Suppressor macrophage treated with lipopolysaccharide for 1 hour (primary cell): ENCODE data around the gene DNAJC13.
A peak's percentile ranks its signal among the peaks of the same experiment; 100 is the strongest.
"Not testable (repeated sequence)": the region's sequence is repeated elsewhere in the genome, so short reads cannot be mapped to it uniquely, and the experiment has no call there.

Source experiments
- DNase-seq, 3 donors: peaks; one replicate each; pipeline ENCODE4 v3.0.0-alpha.2; 2020 to 2022

The DNAJC13 gene

GRCh38 chr3:132416807-132417694 lies at the start of gene DNAJC13:
TSS of gene DNAJC13 (plus strand) at chr3:132417502. CDS start at chr3:132434551, 17,049 bp downstream.
- peak; percentile 98 for DNase-seq

GRCh38 chr3:132368515-132368914 lies 48.8 kb upstream of the DNAJC13 start:
- DNase-seq, result no peak

- no peak for DNase-seq
Observed at GRCh38 chr3:132368962-132369361, 48.3 kb upstream of the DNAJC13 start.

- DNase-seq, result not testable (repeated sequence)
Observed at GRCh38 chr3:132376945-132377354, 40.4 kb upstream of the DNAJC13 start.

- peak; percentile 9 to 30 (median 15) for DNase-seq
Observed at GRCh38 chr3:132378048-132378762, 39.1 kb upstream of the DNAJC13 start.

- DNase-seq, result no peak
Observed at GRCh38 chr3:132378846-132379245, 38.5 kb upstream of the DNAJC13 start.

GRCh38 chr3:132380920-132381319 lies 36.4 kb upstream of the DNAJC13 start:
- DNase-seq, result peak in 1 of 3 donors; percentile 5

- peak in 1 of 3 donors; percentile 8 for DNase-seq
Observed at GRCh38 chr3:132381348-132381944, 35.9 kb upstream of the DNAJC13 start.

GRCh38 chr3:132382267-132382666 lies 35.0 kb upstream of the DNAJC13 start:
- DNase-seq, result no peak

- DNase-seq, result no peak
Observed at GRCh38 chr3:132382688-132383194, 34.6 kb upstream of the DNAJC13 start.

GRCh38 chr3:132386259-132386658 lies 31.0 kb upstream of the DNAJC13 start:
- no peak for DNase-seq

GRCh38 chr3:132392675-132393074 lies 24.6 kb upstream of the DNAJC13 start:
- peak; percentile 34 to 60 (median 38) for DNase-seq

GRCh38 chr3:132394320-132394719 lies 23.0 kb upstream of the DNAJC13 start:
- no peak for DNase-seq

GRCh38 chr3:132395126-132395525 lies 22.2 kb upstream of the DNAJC13 start:
- no peak for DNase-seq

GRCh38 chr3:132396255-132396654 lies 21.0 kb upstream of the DNAJC13 start:
- no peak for DNase-seq

GRCh38 chr3:132396776-132397175 lies 20.5 kb upstream of the DNAJC13 start:
- DNase-seq, result not testable (repeated sequence)

GRCh38 chr3:132399054-132399929 lies 18.0 kb upstream of the DNAJC13 start:
- DNase-seq, result peak; percentile 63 to 78 (median 74)

GRCh38 chr3:132401255-132401654 lies 16.0 kb upstream of the DNAJC13 start:
- no peak for DNase-seq

- no peak for DNase-seq
Observed at GRCh38 chr3:132404276-132404675, 13.0 kb upstream of the DNAJC13 start.

GRCh38 chr3:132405188-132405587 lies 12.1 kb upstream of the DNAJC13 start:
- DNase-seq, result peak in 1 of 3 donors; percentile 12

GRCh38 chr3:132405609-132406299 lies 11.5 kb upstream of the DNAJC13 start:
- DNase-seq, result peak; percentile 10 to 36 (median 26)
